Measurements from ENCODE around the gene ERVMER34-1. TPM values are rescaled to one million over a fixed set of nuclear protein-coding genes. Genes with fewer than 3 reads are reported as not detected.

Gene ERVMER34-1
- total and polyA plus RNA-seq, 12 donors, result 1.3 to 10.2 (median 3.6) TPM

DNA sequence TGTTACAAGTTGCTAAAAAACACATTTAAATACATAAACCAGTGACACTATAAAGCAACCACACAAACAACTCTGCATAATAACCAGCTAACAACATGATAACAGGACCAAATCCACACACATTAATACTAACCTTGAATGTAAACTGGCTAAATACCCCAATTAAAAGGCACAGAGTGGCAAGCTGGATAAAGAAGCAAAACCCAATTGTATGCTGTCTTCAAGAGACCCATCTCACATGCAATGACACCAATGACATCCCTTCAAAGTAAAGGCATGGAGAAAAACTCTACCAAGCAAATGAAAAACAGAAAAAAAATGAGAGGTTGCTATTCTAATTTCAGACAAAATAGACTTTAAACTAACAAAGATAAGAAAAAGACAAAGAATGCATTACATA is 57.7 kb downstream of the ERVMER34-1 start:
- H3K27me3 ChIP-seq, result no peaks in the 10 kb centered on the region
- H3K27ac ChIP-seq, result no peak overlapping the region
- ATAC-seq (no peak), DNase-seq (no peak)
- TF ChIP-seq, protein P1, sequence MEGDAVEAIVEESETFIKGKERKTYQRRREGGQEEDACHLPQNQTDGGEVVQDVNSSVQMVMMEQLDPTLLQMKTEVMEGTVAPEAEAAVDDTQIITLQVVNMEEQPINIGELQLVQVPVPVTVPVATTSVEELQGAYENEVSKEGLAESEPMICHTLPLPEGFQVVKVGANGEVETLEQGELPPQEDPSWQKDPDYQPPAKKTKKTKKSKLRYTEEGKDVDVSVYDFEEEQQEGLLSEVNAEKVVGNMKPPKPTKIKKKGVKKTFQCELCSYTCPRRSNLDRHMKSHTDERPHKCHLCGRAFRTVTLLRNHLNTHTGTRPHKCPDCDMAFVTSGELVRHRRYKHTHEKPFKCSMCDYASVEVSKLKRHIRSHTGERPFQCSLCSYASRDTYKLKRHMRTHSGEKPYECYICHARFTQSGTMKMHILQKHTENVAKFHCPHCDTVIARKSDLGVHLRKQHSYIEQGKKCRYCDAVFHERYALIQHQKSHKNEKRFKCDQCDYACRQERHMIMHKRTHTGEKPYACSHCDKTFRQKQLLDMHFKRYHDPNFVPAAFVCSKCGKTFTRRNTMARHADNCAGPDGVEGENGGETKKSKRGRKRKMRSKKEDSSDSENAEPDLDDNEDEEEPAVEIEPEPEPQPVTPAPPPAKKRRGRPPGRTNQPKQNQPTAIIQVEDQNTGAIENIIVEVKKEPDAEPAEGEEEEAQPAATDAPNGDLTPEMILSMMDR (IDR thresholded peaks at IDR 0.05), result no peak
- intact Hi-C loops (cut with DNase I), result no loop called here
- H3K36me3 ChIP-seq, result no peaks in the 10 kb centered on the region
- no peak overlapping the region for H3K4me3 ChIP-seq
- peaks cover 0 to 7% (median 0%) of the 10 kb centered on the region in 9 donors for H3K4me1 ChIP-seq
- peaks cover 0 to 32% (median 9%) of the 10 kb centered on the region in 11 donors for H3K9me3 ChIP-seq

Small RNA genes within 50 kb of the gene (microRNA-seq; reads per million reads assigned to microRNA genes)
- gene MIR4449, result 0.60 to 1.5 reads per million in 2 donors

Other genes starting within 250 kb of the ERVMER34-1 start
- 100 to 1,000 TPM in 1 of 10 donors, 10 to 100 TPM in 9; 46.8 to 113 (median 74.8) TPM for gene USP46, start 92.1 kb downstream of the ERVMER34-1 start, total RNA-seq
- 10 to 100 TPM in 1 of 2 donors, 1 to 10 TPM in 1; 4.8 to 10.9 TPM for gene USP46, start 92.1 kb downstream of the ERVMER34-1 start, polyA plus RNA-seq
- 10 to 100 TPM in 1 of 10 donors, 1 to 10 TPM in 9; 1.2 to 16.5 (median 6.1) TPM for gene RASL11B, start 110.9 kb upstream of the ERVMER34-1 start, total RNA-seq
- gene RASL11B, start 110.9 kb upstream of the ERVMER34-1 start, polyA plus RNA-seq, result 1 to 10 TPM; 3.4 to 5.0 TPM